HTR-8/SVneo (cell line): Measurements from ENCODE around the gene LDLRAD4.

ENCODE experiments used
- DNase-seq: peaks from one replicate; pipeline ENCODE4 v3.0.0; 2011; ENCODE audit warnings: low spot score, mixed read lengths; ENCODE audit not compliant: insufficient read length
- FAIRE-seq: peaks from 2 replicates; lab custom pipeline; 2011; peaks lifted over from hg19 to GRCh38; lab: Jason Lieb, UNC

Gene LDLRAD4

GRCh38 chr18:13513021-13513420 is 294.5 kb downstream of the LDLRAD4 start:
- FAIRE-seq (no peak), DNase-seq (no peak)

DNA sequence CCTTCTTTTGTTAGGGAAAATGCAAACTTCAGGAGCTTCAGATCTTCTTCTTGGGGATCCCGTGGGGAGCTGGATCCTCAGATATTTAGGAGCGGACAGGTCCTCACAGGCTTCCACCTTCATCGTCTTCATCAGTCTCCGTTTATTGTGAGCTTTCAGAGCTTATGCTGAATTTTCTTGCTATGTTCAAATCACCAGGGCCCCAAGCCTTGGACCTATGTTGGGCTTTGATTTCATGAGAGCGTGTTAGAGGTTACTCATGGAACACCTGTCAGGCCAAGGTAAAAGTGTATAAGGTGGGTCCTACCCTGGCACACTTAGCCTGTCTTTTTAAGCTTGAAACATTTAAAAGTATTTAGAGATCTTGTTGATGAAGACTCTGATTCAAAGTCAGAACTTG is 294.9 kb downstream of the LDLRAD4 start:
- DNase-seq (no peak), FAIRE-seq (no peak)

DNA sequence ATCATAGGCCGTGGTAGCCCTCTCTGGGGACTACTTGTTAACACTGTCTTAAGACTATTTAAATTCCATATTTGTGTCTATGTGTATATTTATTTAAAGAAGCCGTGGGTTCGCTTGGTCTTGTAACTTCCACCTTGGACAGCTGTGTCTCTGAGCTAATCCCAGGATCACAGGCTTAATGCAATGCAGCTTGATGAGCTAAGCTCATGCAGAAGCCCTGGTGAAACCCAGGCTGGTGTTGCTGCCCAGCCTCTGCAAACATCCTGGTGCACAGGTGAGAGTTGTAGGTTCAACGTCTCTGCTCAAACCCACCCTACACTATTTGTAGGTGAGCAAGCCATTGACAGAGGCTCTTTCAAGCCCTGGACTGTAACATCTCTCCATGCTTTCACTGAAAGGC is 296.0 kb downstream of the LDLRAD4 start:
- FAIRE-seq (no peak), DNase-seq (no peak)

DNA sequence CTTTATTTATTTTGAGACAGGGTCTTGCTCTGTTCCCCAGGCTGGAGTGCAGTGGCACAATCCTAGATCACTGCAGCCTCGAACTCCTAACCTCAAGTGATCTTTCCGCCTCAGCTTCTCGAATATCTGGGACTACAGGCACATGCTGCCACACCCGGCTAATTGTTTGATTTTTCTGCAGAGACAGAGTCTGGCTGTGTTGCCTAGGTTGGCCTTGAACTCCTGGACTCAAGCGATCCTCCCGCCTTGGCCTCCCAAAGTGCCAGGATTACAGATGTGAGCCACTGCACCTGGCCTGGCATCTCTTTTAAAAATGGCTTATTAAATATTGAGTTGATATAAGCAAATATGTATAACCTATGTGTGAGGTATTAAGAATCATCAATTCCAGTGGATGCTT is 298.3 kb downstream of the LDLRAD4 start:
- DNase-seq (no peak), FAIRE-seq (no peak)

DNA sequence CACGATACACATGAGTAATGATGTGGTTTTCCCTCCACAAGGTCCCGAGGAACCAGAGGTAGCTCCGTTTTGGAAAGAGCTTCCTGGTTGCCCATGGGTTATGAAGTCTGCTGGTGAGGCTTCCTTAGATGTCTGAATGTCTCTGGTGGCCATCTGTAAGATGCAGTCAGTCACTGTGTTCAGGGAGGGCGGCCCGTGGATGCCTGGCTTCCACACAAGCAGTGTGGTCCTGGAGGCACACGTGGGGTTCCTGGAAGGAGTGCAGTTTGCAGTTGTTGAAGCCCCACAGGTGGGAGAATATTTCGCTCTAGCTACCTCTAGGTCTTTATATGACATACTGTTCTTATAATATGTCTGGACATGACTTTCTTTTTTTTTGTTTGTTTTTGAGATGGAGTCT is 298.8 kb downstream of the LDLRAD4 start:
- no peak for FAIRE-seq
- no peak for DNase-seq

- DNase-seq: no peak
- no peak for FAIRE-seq
Measured at GRCh38 chr18:13518382-13518781, 299.8 kb downstream of the LDLRAD4 start.

- DNase-seq: no peak
- FAIRE-seq: no peak
Measured at GRCh38 chr18:13520306-13520705, 301.7 kb downstream of the LDLRAD4 start.

DNA sequence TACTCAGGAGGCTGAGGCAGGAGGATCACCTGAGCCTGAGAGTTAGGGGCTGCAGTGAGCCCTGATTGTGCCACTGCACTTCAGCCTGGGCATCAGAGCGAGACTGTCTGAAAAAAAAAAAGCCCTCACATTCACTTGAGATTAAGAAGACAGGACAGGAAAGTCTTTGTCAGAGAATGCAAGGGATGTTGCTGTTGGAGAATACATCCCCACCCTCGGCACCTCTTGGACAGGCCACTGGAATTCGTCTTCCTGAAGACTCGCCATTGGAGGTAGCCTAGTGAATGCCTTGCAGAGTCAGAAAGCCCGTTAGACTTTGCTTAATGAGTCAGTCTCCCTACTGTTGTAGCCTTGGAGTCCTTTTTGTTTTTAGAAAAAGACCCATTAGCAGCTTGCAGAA is 302.2 kb downstream of the LDLRAD4 start:
- DNase-seq (no peak), FAIRE-seq (no peak)

GRCh38 chr18:13521418-13521817 is 302.9 kb downstream of the LDLRAD4 start:
- no peak for FAIRE-seq
- no peak for DNase-seq

- FAIRE-seq (no peak), DNase-seq (no peak)
Measured at GRCh38 chr18:13522256-13522655, 303.7 kb downstream of the LDLRAD4 start.

GRCh38 chr18:13522861-13523660 is 304.5 kb downstream of the LDLRAD4 start:
- FAIRE-seq: no peak

GRCh38 chr18:13524054-13524453 is 305.5 kb downstream of the LDLRAD4 start:
- FAIRE-seq (no peak), DNase-seq (no peak)

More at GRCh38 chr18:13522861-13523660, 304.5 kb downstream of the LDLRAD4 start:
- no peak for DNase-seq

- FAIRE-seq (no peak), DNase-seq (no peak)
Measured at GRCh38 chr18:13524811-13525210, 306.3 kb downstream of the LDLRAD4 start.

- DNase-seq (no peak), FAIRE-seq (no peak)
Measured at GRCh38 chr18:13525381-13526029, 306.9 kb downstream of the LDLRAD4 start.

- no peak for DNase-seq
- FAIRE-seq: no peak
Measured at GRCh38 chr18:13526519-13526918, 308.0 kb downstream of the LDLRAD4 start.

GRCh38 chr18:13527256-13527655 is 308.7 kb downstream of the LDLRAD4 start:
- FAIRE-seq (no peak), DNase-seq (no peak)

GRCh38 chr18:13527730-13528129 is 309.2 kb downstream of the LDLRAD4 start:
- FAIRE-seq: no peak
- no peak for DNase-seq

GRCh38 chr18:13528739-13529392 is 310.3 kb downstream of the LDLRAD4 start:
- no peak for DNase-seq
- FAIRE-seq: no peak

DNA sequence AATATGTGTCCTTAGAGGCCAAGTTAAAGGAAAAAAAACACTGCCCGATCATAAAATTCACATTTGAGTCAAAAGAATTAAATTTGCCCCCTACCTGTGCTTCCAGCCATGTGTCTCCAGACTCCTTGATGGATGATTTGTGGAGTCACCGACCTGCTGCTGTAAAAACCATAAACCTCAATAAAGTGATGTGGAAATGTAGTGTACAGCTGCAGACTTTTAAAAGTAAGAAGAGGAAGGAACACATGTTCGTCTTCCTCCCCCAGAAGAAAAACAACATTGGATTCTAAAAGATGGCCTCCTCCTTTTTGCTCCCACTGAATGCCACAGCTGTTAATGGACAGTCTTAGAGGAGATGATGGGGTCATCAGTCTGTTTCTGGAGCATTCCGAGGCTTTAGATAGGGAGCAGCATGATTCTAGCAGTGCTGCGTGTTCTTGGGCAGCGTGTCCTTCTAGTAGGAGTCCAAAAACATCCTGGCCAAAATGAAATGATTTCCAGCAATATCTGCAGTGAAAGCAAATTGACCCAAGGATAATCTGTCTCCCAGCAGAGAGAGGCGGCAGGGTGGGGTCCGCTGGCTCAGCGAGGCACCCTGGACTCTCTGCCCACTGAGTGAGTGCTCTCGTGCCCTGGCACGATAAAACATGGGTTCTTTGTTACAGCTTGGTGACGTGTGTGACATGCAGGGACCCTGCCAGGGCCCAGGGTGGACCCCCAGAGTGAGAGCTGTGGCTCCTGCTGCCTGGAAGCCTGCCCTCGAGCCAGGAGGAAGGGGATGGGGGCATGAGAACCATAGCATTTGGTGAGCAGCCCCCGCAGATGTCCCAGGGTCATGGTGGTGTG is 311.7 kb downstream of the LDLRAD4 start:
- FAIRE-seq: no peak
- no peak for DNase-seq

DNA sequence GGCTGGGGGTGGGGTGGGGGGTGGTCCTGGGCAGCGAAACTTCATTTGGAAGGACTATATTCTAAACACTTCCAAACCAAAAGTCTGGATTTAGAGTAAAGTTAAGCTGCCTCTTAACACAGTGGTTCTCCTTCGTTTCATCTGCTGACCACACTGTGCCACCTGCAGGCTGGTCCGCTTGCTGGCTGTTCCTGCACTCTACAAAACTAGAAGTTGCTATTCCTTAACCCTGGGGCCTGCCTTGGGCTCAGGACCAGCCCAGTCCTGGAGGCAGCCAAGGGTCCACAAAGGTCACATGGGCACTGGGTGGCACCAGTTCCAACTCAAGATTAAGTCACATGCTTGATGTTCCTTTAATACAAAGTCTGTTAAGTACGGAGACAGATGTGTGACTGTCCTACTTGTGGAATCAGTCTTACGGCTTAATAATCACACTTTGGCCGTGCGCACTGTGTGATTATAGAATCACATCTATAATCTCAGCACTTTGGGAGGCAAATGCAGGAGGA is 312.4 kb downstream of the LDLRAD4 start:
- FAIRE-seq: peak; percentile 28
- peak; percentile 50 for DNase-seq
